Stimulated activated naive CD4-positive, alpha-beta T cell treated with Interleukin-2 at 50 U/mL for 16 hours (primary cell): ENCODE data around the gene ROGDI.

Source experiments
- DNase-seq: peaks from one replicate; lab custom pipeline; 2025; lab: John Stamatoyannopoulos, UW

Gene ROGDI

GRCh38 chr16:4801962-4802658 lies at the start of gene ROGDI:
ROGDI (minus strand) TSS chr16:4802633; CDS start chr16:4802571, 62 bp downstream.
- peak; percentile 73 for DNase-seq

- DNase-seq = no peak
These were observed 47.8 kb upstream of the ROGDI start for GRCh38 chr16:4850211-4850610.

GRCh38 chr16:4847774-4848587 lies 45.5 kb upstream of the ROGDI start:
- peak; percentile 44 for DNase-seq

GRCh38 chr16:4846901-4847773 lies 44.7 kb upstream of the ROGDI start, which contains the start of the genes GLYR1 and UBN1:
GLYR1 (minus strand) TSS chr16:4847288; CDS start chr16:4847265, 23 bp downstream.
UBN1 (plus strand) TSS chr16:4847481; CDS start chr16:4852918, 5,437 bp downstream.
- peak; percentile 99 for DNase-seq

- DNase-seq = peak; percentile 2
These were observed 44.1 kb upstream of the ROGDI start for GRCh38 chr16:4846503-4846900.

- DNase-seq = no peak
These were observed 38.6 kb upstream of the ROGDI start for GRCh38 chr16:4840984-4841383.

GRCh38 chr16:4839942-4840341 lies 37.5 kb upstream of the ROGDI start:
- DNase-seq = no peak

- DNase-seq = no peak
These were observed 35.5 kb upstream of the ROGDI start for GRCh38 chr16:4837733-4838501.

- no peak for DNase-seq
These were observed 34.3 kb upstream of the ROGDI start for GRCh38 chr16:4836727-4837126.

- no peak for DNase-seq
These were observed 31.2 kb upstream of the ROGDI start for GRCh38 chr16:4833584-4833983.

GRCh38 chr16:4832698-4833343 lies 30.4 kb upstream of the ROGDI start:
- no peak for DNase-seq

- DNase-seq = no peak
These were observed 29.2 kb upstream of the ROGDI start for GRCh38 chr16:4831616-4832015.

- DNase-seq = no peak
These were observed 28.0 kb upstream of the ROGDI start for GRCh38 chr16:4830408-4830807.

GRCh38 chr16:4828567-4829321 lies 26.3 kb upstream of the ROGDI start:
- no peak for DNase-seq

GRCh38 chr16:4826980-4827379 lies 24.5 kb upstream of the ROGDI start:
- no peak for DNase-seq

GRCh38 chr16:4826526-4826925 lies 24.1 kb upstream of the ROGDI start:
- DNase-seq = no peak

GRCh38 chr16:4825196-4825595 lies 22.8 kb upstream of the ROGDI start:
- DNase-seq = no peak

- no peak for DNase-seq
These were observed 18.2 kb upstream of the ROGDI start for GRCh38 chr16:4820652-4821051.

GRCh38 chr16:4814542-4815173 lies 12.2 kb upstream of the ROGDI start:
- no peak for DNase-seq

GRCh38 chr16:4814046-4814445 lies 11.6 kb upstream of the ROGDI start:
- no peak for DNase-seq
